ENCODE data around the gene RALBP1.

The RALBP1 gene

GRCh38 chr18:9552616-9553015 lies 77.3 kb downstream of the RALBP1 start:
- DNase-seq: no peak

- no peak for DNase-seq
Measured at GRCh38 chr18:9557250-9557943, 82.1 kb downstream of the RALBP1 start.

GRCh38 chr18:9558387-9559064 lies 83.2 kb downstream of the RALBP1 start:
- no peak for DNase-seq

GRCh38 chr18:9559253-9559652 lies 83.9 kb downstream of the RALBP1 start:
- DNase-seq: no peak

GRCh38 chr18:9561759-9562158 lies 86.4 kb downstream of the RALBP1 start:
- no peak for DNase-seq

DNA sequence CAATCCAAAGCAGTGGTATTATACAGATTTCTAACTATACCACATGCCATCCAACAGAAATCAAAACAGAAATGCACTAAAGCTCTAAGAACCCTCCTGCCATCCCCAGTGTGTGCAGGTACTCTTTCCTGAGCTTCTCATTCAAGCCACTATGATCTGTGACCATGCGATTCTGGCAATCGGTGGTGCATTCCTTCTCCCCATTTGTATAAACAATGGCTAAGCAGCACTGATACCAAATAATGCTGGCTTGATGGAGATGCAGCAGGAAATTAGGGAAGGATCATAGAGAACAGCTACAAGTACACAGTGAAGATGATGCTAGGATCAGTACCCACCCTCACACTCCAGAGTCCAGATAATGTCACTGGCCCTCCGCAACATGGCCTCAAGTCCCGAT lies 87.3 kb downstream of the RALBP1 start:
- no peak for DNase-seq

GRCh38 chr18:9563331-9563730 lies 88.0 kb downstream of the RALBP1 start:
- no peak for DNase-seq

DNA sequence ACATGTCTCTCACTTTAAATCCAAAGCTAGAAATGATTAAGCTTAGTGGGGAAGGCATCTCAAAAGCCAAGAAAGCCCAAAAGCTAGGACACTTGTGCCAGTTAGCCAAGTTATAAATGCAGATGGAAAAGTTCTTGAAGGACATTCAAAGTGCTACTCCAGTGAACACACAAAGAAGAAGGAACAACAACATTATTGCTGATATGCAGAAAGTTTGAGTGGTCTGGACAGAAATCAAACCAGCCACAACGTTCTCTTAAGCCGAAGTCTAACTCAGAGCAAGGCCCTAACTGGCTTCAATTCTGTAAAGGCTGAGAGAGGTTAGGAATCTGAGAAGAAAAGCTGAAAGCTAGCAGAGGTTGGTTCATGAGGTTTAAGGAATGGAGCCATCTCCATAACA lies 90.1 kb downstream of the RALBP1 start:
- no peak for DNase-seq

GRCh38 chr18:9568186-9568585 lies 92.9 kb downstream of the RALBP1 start:
- DNase-seq: no peak

GRCh38 chr18:9569178-9569577 lies 93.9 kb downstream of the RALBP1 start:
- DNase-seq: no peak

- DNase-seq: no peak
Measured at GRCh38 chr18:9570255-9570654, 94.9 kb downstream of the RALBP1 start.

GRCh38 chr18:9571546-9571945 lies 96.2 kb downstream of the RALBP1 start:
- DNase-seq: no peak

DNA sequence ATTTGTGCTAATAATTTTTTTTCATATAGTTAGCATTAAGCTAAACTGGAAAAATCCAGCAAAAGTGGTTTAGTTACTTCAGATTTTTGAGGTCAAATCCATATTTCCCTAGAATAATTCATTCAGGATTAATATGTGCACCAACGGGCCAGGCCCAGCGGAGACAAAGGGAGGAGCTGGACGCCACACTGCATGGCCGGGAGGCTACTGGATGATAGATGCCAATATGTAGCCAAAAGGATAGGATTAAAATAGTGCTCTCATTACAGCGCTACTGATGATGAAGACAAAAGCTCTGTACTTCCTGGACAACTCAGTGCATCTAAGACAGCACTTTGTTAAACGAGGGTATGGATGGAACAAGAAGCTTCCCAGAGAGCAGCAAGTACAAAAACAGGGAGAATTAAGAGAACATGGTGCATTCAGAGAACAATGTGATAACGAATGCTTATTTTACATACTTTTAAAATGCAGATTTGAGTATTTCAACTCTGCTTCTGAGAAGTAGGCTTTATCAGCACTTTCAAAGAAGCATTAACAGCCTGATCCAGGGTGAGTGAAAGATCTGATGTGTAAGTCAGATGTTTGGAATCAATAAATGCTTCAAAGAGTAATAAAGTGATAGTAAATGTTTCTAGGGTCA lies 99.3 kb downstream of the RALBP1 start:
- DNase-seq: no peak

- DNase-seq: no peak
Measured at GRCh38 chr18:9575558-9575957, 100.2 kb downstream of the RALBP1 start.

DNA sequence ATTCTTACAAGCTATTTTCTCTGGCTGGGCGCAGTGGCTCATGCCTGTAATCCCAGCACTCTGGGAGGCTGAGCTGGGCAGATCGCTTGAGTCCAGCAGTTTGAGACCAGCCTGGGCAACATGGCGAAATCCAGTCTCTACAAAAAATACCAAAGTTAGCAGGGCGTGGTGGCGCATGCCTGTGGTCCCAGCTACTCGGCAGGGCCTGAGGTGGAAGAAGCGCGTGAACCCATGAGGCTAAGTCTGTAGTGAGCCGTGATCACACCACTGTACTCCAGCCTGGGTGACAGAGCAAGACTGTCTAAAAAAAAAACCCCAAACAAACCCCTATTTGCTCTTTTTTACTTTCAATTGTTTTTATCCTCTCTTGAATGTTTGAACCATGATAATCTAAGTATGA lies 102.0 kb downstream of the RALBP1 start:
- no peak for DNase-seq

- no peak for DNase-seq
Measured at GRCh38 chr18:9578306-9578705, 103.0 kb downstream of the RALBP1 start.

GRCh38 chr18:9581667-9582066 lies 106.4 kb downstream of the RALBP1 start:
- DNase-seq: no peak

GRCh38 chr18:9586814-9587213 lies 111.5 kb downstream of the RALBP1 start:
- no peak for DNase-seq

Measured in GOT3 (cell line).